BLaER1 treated with 17β-estradiol and CSF1 and Interleukin-3, amounts not matched to agents 10 nM and 100 nM (cell line): Measurements from ENCODE around the gene ATG2B.

Experiments used
- H3K27ac ChIP-seq, 11 experiments: shearing (Covaris generic); formaldehyde crosslinking; 2 replicates each; pipeline ENCODE4 v1.8.1; 2022
- H3K27me3 ChIP-seq, 11 experiments: shearing (Covaris generic); formaldehyde crosslinking; 2 replicates each; pipeline ENCODE4 v1.8.1; 2022
- H3K36me3 ChIP-seq, 11 experiments: shearing (Covaris generic); formaldehyde crosslinking; 2 replicates each; pipeline ENCODE4 v1.8.1; 2022
- H3K4me1 ChIP-seq, 10 experiments: shearing (Covaris generic); formaldehyde crosslinking; 2 replicates each; pipeline ENCODE4 v1.8.1; 2022
- H3K4me2 ChIP-seq, 11 experiments: shearing (Covaris generic); formaldehyde crosslinking; 2 replicates each; pipeline ENCODE4 v1.8.1; 2022
- H3K4me3 ChIP-seq, 10 experiments: shearing (Covaris generic); formaldehyde crosslinking; 2 replicates each; pipeline ENCODE4 v1.8.1; 2022
- H3K9ac ChIP-seq, 11 experiments: shearing (Covaris generic); formaldehyde crosslinking; 2 replicates each; pipeline ENCODE4 v1.8.1; 2022
- H3K9me3 ChIP-seq, 11 experiments: shearing (Covaris generic); formaldehyde crosslinking; replicated peaks in 1 of 11; 2 replicates each; pipeline ENCODE4 v1.8.1; 2022
- H4K20me1 ChIP-seq, 11 experiments: shearing (Covaris generic); formaldehyde crosslinking; 2 replicates each; pipeline ENCODE4 v1.8.1; 2022
- Cebpa-rat ChIP-seq, 11 experiments: shearing (Covaris generic); IDR thresholded peaks; 2 replicates each; pipeline ENCODE4 v1.8.1; 2022

The ATG2B gene

GRCh38 chr14:96284430-96284829, 78.7 kb downstream of the ATG2B start:
- no peaks in the 10 kb centered on the region for H4K20me1 ChIP-seq
- no peaks in the 10 kb centered on the region for H3K9me3 ChIP-seq
- H3K9ac ChIP-seq: no peak overlapping the region
- H3K4me2 ChIP-seq: no peak overlapping the region
- peaks cover 39 to 71% (median 47%) of the 10 kb centered on the region in 11 experiments for H3K36me3 ChIP-seq
- H3K4me3 ChIP-seq: no peak overlapping the region
- H3K27me3 ChIP-seq: no peaks in the 10 kb centered on the region
- H3K4me1 ChIP-seq: no peaks in the 10 kb centered on the region
- no peak for TF ChIP-seq Cebpa-rat (IDR thresholded peaks at IDR 0.05)
- H3K27ac ChIP-seq: no peak overlapping the region

DNA sequence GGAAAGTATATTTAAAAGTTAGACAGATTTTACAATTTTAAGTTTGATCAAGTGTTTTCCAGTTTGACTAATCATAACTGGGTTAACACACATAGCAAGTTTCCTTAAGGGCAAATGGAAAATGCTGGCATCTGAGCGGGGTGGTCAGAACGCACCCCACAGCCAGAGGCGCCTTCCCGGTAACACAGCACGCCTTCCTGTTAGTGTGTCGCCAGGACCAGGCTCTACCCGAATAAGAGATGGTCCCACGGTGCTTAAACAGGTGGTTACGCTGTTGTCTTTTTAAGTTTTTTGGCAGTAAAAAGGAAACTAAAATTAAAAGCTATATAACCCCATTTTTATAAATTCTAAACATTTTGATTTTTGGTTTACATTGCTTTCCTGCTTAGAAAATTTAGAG, 79.1 kb downstream of the ATG2B start:
- TF ChIP-seq Cebpa-rat (IDR thresholded peaks at IDR 0.05): no peak
- Histone ChIP-seq H3K27ac (no peak overlapping the region), H3K4me1 (no peaks in the 10 kb centered on the region)

GRCh38 chr14:96281486-96281885, 81.7 kb downstream of the ATG2B start:
- no peak overlapping the region for H3K4me3 ChIP-seq
- no peak overlapping the region for H3K27ac ChIP-seq
- peaks cover 22 to 42% (median 28%) of the 10 kb centered on the region in 11 experiments for H3K36me3 ChIP-seq
- H3K9ac ChIP-seq: no peak overlapping the region
- H3K27me3 ChIP-seq: no peaks in the 10 kb centered on the region
- no peaks in the 10 kb centered on the region for H3K4me1 ChIP-seq
- H3K9me3 ChIP-seq: peaks cover 10 to 15% (median 14%) of the 10 kb centered on the region in 11 experiments
- TF ChIP-seq Cebpa-rat (IDR thresholded peaks at IDR 0.05): no peak
- no peaks in the 10 kb centered on the region for H4K20me1 ChIP-seq
- no peak overlapping the region for H3K4me2 ChIP-seq

More for the DNA sequence above, 79.1 kb downstream of the ATG2B start:
- H4K20me1 ChIP-seq: no peaks in the 10 kb centered on the region
- H3K4me3 ChIP-seq: no peak overlapping the region
- H3K9me3 ChIP-seq: no peaks in the 10 kb centered on the region
- H3K9ac ChIP-seq: no peak overlapping the region
- no peaks in the 10 kb centered on the region for H3K27me3 ChIP-seq
- no peak overlapping the region for H3K4me2 ChIP-seq
- peaks cover 35 to 67% (median 43%) of the 10 kb centered on the region in 11 experiments for H3K36me3 ChIP-seq

DNA sequence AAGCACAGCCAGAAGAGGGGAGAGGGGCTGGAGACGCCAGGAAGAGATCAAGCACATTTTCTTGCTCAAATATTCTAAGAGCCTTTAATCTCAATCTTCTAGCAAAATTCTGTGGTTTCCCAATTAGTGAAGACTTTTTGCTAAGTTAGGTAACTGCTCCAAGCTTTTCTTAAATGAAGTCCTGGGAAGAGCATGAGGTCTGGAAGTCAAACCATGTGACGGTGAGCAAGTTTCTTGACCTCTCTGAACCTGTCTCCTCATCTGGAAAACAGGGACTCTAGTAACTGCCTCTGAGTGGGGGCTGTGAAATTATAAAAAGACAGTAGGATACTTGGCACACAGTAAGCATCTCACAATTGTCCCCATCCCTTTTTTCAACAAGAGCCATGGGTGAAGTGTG, 83.0 kb downstream of the ATG2B start:
- no peaks in the 10 kb centered on the region for H3K27me3 ChIP-seq
- H3K4me3 ChIP-seq: no peak overlapping the region
- no peak overlapping the region for H3K9ac ChIP-seq
- no peaks in the 10 kb centered on the region for H4K20me1 ChIP-seq
- peaks cover 0 to 4% (median 0%) of the 10 kb centered on the region in 10 experiments; a peak in 2 of 20 replicates for H3K4me1 ChIP-seq
- TF ChIP-seq Cebpa-rat (IDR thresholded peaks at IDR 0.05): no peak
- H3K36me3 ChIP-seq: peaks cover 13 to 31% (median 19%) of the 10 kb centered on the region in 11 experiments
- peaks cover 10 to 15% (median 14%) of the 10 kb centered on the region in 11 experiments for H3K9me3 ChIP-seq
- H3K27ac ChIP-seq: no peak overlapping the region
- H3K4me2 ChIP-seq: no peak overlapping the region

GRCh38 chr14:96279564-96279963, 83.6 kb downstream of the ATG2B start:
- H3K4me2 ChIP-seq: no peak overlapping the region
- H3K27ac ChIP-seq: no peak overlapping the region
- no peak for TF ChIP-seq Cebpa-rat (IDR thresholded peaks at IDR 0.05)

DNA sequence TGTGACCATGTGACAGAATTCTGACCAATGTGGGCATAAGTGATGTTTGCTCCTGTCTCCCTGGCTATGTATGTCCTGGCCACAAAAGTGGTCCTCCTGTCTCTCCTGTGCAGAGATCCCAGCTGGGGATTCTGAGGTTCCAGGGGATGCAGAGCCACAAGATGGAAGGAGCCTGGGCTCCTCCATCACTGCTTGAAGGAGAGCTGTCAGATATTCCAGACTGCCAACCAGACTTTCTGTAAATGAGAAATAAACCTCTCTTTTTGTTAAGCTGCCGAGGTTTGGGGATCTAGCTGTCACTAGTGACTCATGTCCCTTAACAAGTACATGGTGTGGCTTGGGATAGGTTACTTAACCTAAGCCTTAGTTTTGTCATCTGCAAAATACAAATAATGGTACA, 85.3 kb downstream of the ATG2B start:
- H3K9me3 ChIP-seq: peaks cover 10 to 15% (median 14%) of the 10 kb centered on the region in 11 experiments
- no peaks in the 10 kb centered on the region for H4K20me1 ChIP-seq
- H3K27me3 ChIP-seq: no peaks in the 10 kb centered on the region
- no peak overlapping the region for H3K4me2 ChIP-seq
- H3K27ac ChIP-seq: no peak overlapping the region
- H3K4me1 ChIP-seq: peaks cover 0 to 6% (median 0%) of the 10 kb centered on the region in 10 experiments; a peak in 3 of 20 replicates
- H3K4me3 ChIP-seq: no peak overlapping the region
- TF ChIP-seq Cebpa-rat (IDR thresholded peaks at IDR 0.05): no peak
- H3K9ac ChIP-seq: no peak overlapping the region
- peaks cover 0 to 11% (median 7%) of the 10 kb centered on the region in 11 experiments; a peak in 15 of 22 replicates for H3K36me3 ChIP-seq

More at GRCh38 chr14:96279564-96279963, 83.6 kb downstream of the ATG2B start:
- Histone ChIP-seq H3K9me3 (peaks cover 10 to 15% (median 14%) of the 10 kb centered on the region in 11 experiments), H3K36me3 (peaks cover 10 to 25% (median 19%) of the 10 kb centered on the region in 11 experiments), H4K20me1 (no peaks in the 10 kb centered on the region), H3K4me1 (peaks cover 0 to 6% (median 0%) of the 10 kb centered on the region in 10 experiments; a peak in 3 of 20 replicates), H3K4me3 (no peak overlapping the region), H3K27me3 (no peaks in the 10 kb centered on the region), H3K9ac (no peak overlapping the region)

GRCh38 chr14:96275177-96276112, 87.7 kb downstream of the ATG2B start:
- no peaks in the 10 kb centered on the region for H4K20me1 ChIP-seq
- H3K27ac ChIP-seq: peak overlapping the region in 1 of 11 experiments; percentile 9; a peak in 1 of 22 replicates
- 0 out of 22 replicates have a peak, but pooled peaks cover 0 to 4% (median 0%) of the 10 kb centered on the region in 11 experiments for H3K36me3 ChIP-seq
- no peak overlapping the region; a peak in 1 of 22 replicates for H3K9ac ChIP-seq
- H3K4me3 ChIP-seq: no peak overlapping the region
- H3K4me2 ChIP-seq: peak overlapping the region in 2 of 11 experiments; percentile 13 to 18; a peak in 2 of 22 replicates
- H3K9me3 ChIP-seq: peaks cover 10 to 20% (median 14%) of the 10 kb centered on the region in 11 experiments
- no peak for TF ChIP-seq Cebpa-rat (IDR thresholded peaks at IDR 0.05)
- H3K27me3 ChIP-seq: no peaks in the 10 kb centered on the region
- H3K4me1 ChIP-seq: peaks cover 0 to 6% (median 0%) of the 10 kb centered on the region in 10 experiments; a peak in 3 of 20 replicates

- Histone ChIP-seq H3K27ac (0 out of 22 replicates have a peak overlapping the region, but pooled peaks of 1 of the 11 experiments have one; percentile 31), H3K27me3 (no peaks in the 10 kb centered on the region), H3K4me1 (peaks cover 0 to 6% (median 0%) of the 10 kb centered on the region in 10 experiments; a peak in 3 of 20 replicates), H3K4me2 (no peak overlapping the region), H3K4me3 (no peak overlapping the region), H3K9me3 (peaks cover 10 to 20% (median 14%) of the 10 kb centered on the region in 11 experiments), H4K20me1 (no peaks in the 10 kb centered on the region), H3K9ac (no peak overlapping the region), H3K36me3 (0 out of 22 replicates have a peak, but pooled peaks cover 0 to 4% (median 0%) of the 10 kb centered on the region in 11 experiments)
- TF ChIP-seq Cebpa-rat (IDR thresholded peaks at IDR 0.05): no peak
Observed at GRCh38 chr14:96274543-96274942, 88.6 kb downstream of the ATG2B start.

DNA sequence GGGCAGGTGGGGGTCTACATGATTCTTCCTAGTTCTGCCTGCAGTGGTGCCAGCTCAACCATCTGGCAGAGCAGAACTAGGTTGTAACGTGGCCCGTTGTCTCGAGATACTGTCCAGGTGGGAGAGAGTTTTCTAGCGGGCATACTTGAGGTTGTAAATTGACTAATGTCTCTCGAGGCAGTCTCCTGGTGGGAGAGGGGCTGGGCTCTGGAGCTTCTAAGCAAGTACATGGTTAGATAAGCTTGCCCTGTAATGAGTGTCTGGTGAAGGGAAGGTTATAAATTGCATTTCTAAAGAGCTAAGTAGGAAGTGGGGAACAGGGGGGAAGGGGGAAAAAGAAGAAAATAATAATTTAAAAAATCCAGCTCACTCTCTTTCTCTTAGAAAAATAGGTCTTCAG, 89.0 kb downstream of the ATG2B start:
- peaks cover 10 to 20% (median 14%) of the 10 kb centered on the region in 11 experiments for H3K9me3 ChIP-seq
- no peak overlapping the region for H3K4me3 ChIP-seq
- no peak overlapping the region for H3K4me2 ChIP-seq

More for the DNA sequence above, 89.0 kb downstream of the ATG2B start:
- peak overlapping the region in 1 of 11 experiments; percentile 31; a peak in 1 of 22 replicates for H3K27ac ChIP-seq
- H3K4me1 ChIP-seq: peaks cover 0 to 6% (median 0%) of the 10 kb centered on the region in 10 experiments; a peak in 3 of 20 replicates
- no peak for TF ChIP-seq Cebpa-rat (IDR thresholded peaks at IDR 0.05)
- no peaks in the 10 kb centered on the region for H4K20me1 ChIP-seq
- H3K9ac ChIP-seq: no peak overlapping the region; a peak in 1 of 22 replicates
- H3K36me3 ChIP-seq: 0 out of 22 replicates have a peak, but pooled peaks cover 0 to 4% (median 0%) of the 10 kb centered on the region in 11 experiments
- H3K27me3 ChIP-seq: no peaks in the 10 kb centered on the region
